K562 (cell line): ENCODE measurements around the gene RNF213. TPM values are rescaled to one million over a fixed set of nuclear protein-coding genes. Genes with fewer than 3 reads are reported as not detected.

Source experiments
- ATAC-seq: fragments of 200-7000 bp; cut with Tn5 transposase; 3 replicates; pipeline ENCODE4 v1.9.1; 2020; ENCODE audit warnings: moderate library complexity
- BruUV-seq: library from RNA; stranded (reverse); fragments of 400-500 nt; replicated peaks from 2 replicates; lab custom pipeline; 2021; lab: Mats Ljungman, UMichigan
- CTCF ChIA-PET: fragments of 300-600 bp; formaldehyde crosslinking; extraction: SDS; loops from one replicate; lab custom pipeline; 2021; ENCODE audit warnings: low intra/inter-chr PET ratio; lab: Yijun Ruan, JAX
- POLR2A ChIA-PET: fragments of 300-600, 350-650 bp; sonication (Branson Sonifier 250); formaldehyde crosslinking; extraction: SDS; loops from one replicate; lab custom pipeline; 2021; ENCODE audit warnings: antibody characterized with exemption, inconsistent platforms; lab: Yijun Ruan, JAX
- DNase-seq, 4 experiments: peaks; one replicate each; pipeline versions ENCODE4 v3.0.0 to v3.0.0-alpha.2; 2011 to 2018; ENCODE audit warnings: low spot score in 3 of 4, mixed read lengths in 3 of 4; ENCODE audit errors: extremely low read depth in 1 of 4
- FAIRE-seq: peaks from 2 replicates; lab custom pipeline; 2011; peaks lifted over from hg19 to GRCh38; lab: Jason Lieb, UNC
- H2AFZ ChIP-seq: 2 replicates; pipeline ENCODE4 v1.6.0; 2011; ENCODE audit warnings: low read depth, low read length, control low read depth, inconsistent platforms
- H3K27ac ChIP-seq: fragments of 200-600 bp; 3 replicates; pipeline ENCODE4 v1.8.0; 2011; ENCODE audit warnings: low read depth, mild to moderate bottlenecking, control low read depth, inconsistent platforms, low read length, moderate library complexity, mixed read lengths; ENCODE audit errors: extremely low read depth
- H3K27me3 ChIP-seq, 2 experiments: fragments of 300-600 bp in 1 of 2; 2 replicates in 1 of 2; 3 replicates in 1 of 2; pipeline versions ENCODE4 v1.6.0 to v1.8.0; 2011; ENCODE audit warnings: inconsistent platforms in 2 of 2, low read length in 2 of 2, mild to moderate bottlenecking in 1 of 2, mixed read lengths in 1 of 2, moderate library complexity in 1 of 2; ENCODE audit not compliant: control insufficient read depth in 2 of 2, insufficient read depth in 2 of 2
- H3K36me3 ChIP-seq: fragments of 300-600 bp; 3 replicates; pipeline ENCODE4 v1.8.0; 2011; ENCODE audit warnings: mild to moderate bottlenecking, low read length, inconsistent platforms; ENCODE audit not compliant: control insufficient read depth, insufficient read depth
- H3K4me1 ChIP-seq, 2 experiments: fragments of 200-600 bp in 1 of 2; replicated peaks in 1 of 2; 2 replicates in 1 of 2; 3 replicates in 1 of 2; pipeline versions ENCODE4 v1.5.1 to v1.8.0; 2011; ENCODE audit warnings: inconsistent platforms in 2 of 2, low read length in 2 of 2, mild to moderate bottlenecking in 1 of 2, mixed read lengths in 1 of 2, moderate library complexity in 1 of 2; ENCODE audit not compliant: control insufficient read depth in 2 of 2, insufficient read depth in 2 of 2
- H3K4me2 ChIP-seq: 2 replicates; pipeline ENCODE4 v1.6.1; 2011; ENCODE audit warnings: low read length, control low read depth, inconsistent platforms, mixed read lengths; ENCODE audit not compliant: insufficient read depth
- H3K4me3 ChIP-seq: fragments of 200-600 bp; sonication (generic), shearing (Covaris generic); 2 replicates; pipeline ENCODE4 v1.5.1; 2016; ENCODE audit warnings: control low read depth, inconsistent platforms
- H3K79me2 ChIP-seq: fragments of 200-600 bp; 3 replicates; pipeline ENCODE4 v1.8.0; 2011; ENCODE audit warnings: low read length, inconsistent platforms; ENCODE audit not compliant: control insufficient read depth, insufficient read depth
- H3K9ac ChIP-seq, 2 experiments: 2 replicates each; pipeline versions ENCODE4 v1.6.0 to v1.6.1; 2011; ENCODE audit warnings: low read depth in 2 of 2, low read length in 2 of 2, control low read depth in 1 of 2, inconsistent platforms in 1 of 2, mild to moderate bottlenecking in 1 of 2, mixed read lengths in 1 of 2; ENCODE audit not compliant: insufficient read depth in 1 of 2
- H3K9me1 ChIP-seq: one replicate; pipeline ENCODE4 v1.6.0; 2011; ENCODE audit warnings: inconsistent platforms, mild to moderate bottlenecking, low read length, moderate library complexity; ENCODE audit not compliant: control insufficient read depth, insufficient read depth
- H3K9me3 ChIP-seq: replicated peaks from 2 replicates; pipeline ENCODE4 v1.5.1; 2011; ENCODE audit warnings: low read depth, low read length, inconsistent platforms; ENCODE audit not compliant: control insufficient read depth, insufficient read depth
- H4K20me1 ChIP-seq: replicated peaks from 2 replicates; pipeline ENCODE4 v1.6.1; 2011; ENCODE audit warnings: low read length, inconsistent platforms, mixed read lengths; ENCODE audit not compliant: control insufficient read depth, insufficient read depth
- ADNP ChIP-seq: fragments of 200-800 bp; sonication (Bioruptor generic); IDR thresholded peaks from 2 replicates; pipeline ENCODE4 v1.6.1; 2016; ENCODE audit warnings: missing genetic modification characterization, missing compliant biosample characterization
- BRCA1 ChIP-seq, 2 experiments: fragments of 450-650 bp in 1 of 2; sonication (generic) in 1 of 2; formaldehyde crosslinking in 1 of 2; IDR thresholded peaks; 2 replicates each; pipeline versions ENCODE4 v1.5.0 to v1.6.1; 2017 to 2020; ENCODE audit warnings: mild to moderate bottlenecking in 1 of 2, missing genetic modification reagents in 1 of 2
- ID3 ChIP-seq, 2 experiments: fragments of 250-450 bp in 1 of 2; fragments of 450-650 bp in 1 of 2; sonication (Bioruptor Pico) in 1 of 2; IDR thresholded peaks; 2 replicates each; pipeline versions ENCODE4 v1.6.1 to v1.8.0; 2016 to 2021; ENCODE audit warnings: mild to moderate bottlenecking in 2 of 2, moderate library complexity in 2 of 2, missing compliant biosample characterization in 1 of 2, missing genetic modification characterization in 1 of 2
- MEF2D ChIP-seq: conservative IDR thresholded peaks from 2 replicates; pipeline ENCODE4 v1.6.1; 2016; ENCODE audit warnings: low read depth, missing genetic modification characterization, missing compliant biosample characterization
- MYNN ChIP-seq, 2 experiments: sonication (generic); formaldehyde crosslinking in 1 of 2; IDR thresholded peaks; 2 replicates each; pipeline versions ENCODE4 v1.5.0 to v1.6.1; 2016 to 2020; ENCODE audit warnings: antibody characterized with exemption in 1 of 2, missing genetic modification reagents in 1 of 2
- SIN3A ChIP-seq, 2 experiments: fragments of 150-350 bp in 1 of 2; IDR thresholded peaks; 2 replicates each; pipeline ENCODE4 v1.6.1; 2011 to 2016; ENCODE audit warnings: borderline replicate concordance in 2 of 2, low read depth in 2 of 2, low read length in 2 of 2, mild to moderate bottlenecking in 2 of 2, moderate library complexity in 2 of 2; ENCODE audit not compliant: control insufficient read depth in 1 of 2
- TEAD4 ChIP-seq, 2 experiments: sonication (generic) in 1 of 2; formaldehyde crosslinking in 1 of 2; IDR thresholded peaks; 2 replicates each; pipeline versions ENCODE4 v1.6.1 to v1.8.0; 2012 to 2022; ENCODE audit warnings: borderline replicate concordance in 1 of 2, inconsistent platforms in 1 of 2, low read length in 1 of 2, mild to moderate bottlenecking in 1 of 2, missing genetic modification reagents in 1 of 2
- ZKSCAN3 ChIP-seq: fragments of 250-450 bp; sonication (Bioruptor Pico); IDR thresholded peaks from 2 replicates; pipeline ENCODE4 v1.4.0; 2020
- WGBS: fragments of 100-300 bp; shearing (Covaris generic); methylation state at CpG from one replicate; pipeline ENCODE4 v1.1.6; 2016; ENCODE audit warnings: low coverage, mixed read lengths; ENCODE audit not compliant: insufficient coverage; ENCODE audit errors: missing lambda C conversion rate; 5-methylcytosine and 5-hydroxymethylcytosine counted together
- in situ Hi-C: fragments of 300-500 bp; cut with MboI; formaldehyde crosslinking; loops from 4 replicates; pipeline ENCODE4 v1.15.0; 2018; ENCODE audit warnings: inconsistent platforms, mixed read lengths
- intact Hi-C: fragments of 100-400 bp; cut with micrococcal nuclease; formaldehyde crosslinking; loops from 2 replicates; pipeline ENCODE4 v1.14.2; 2022
- polyA plus RNA-seq, 8 experiments: library from polyadenylated mRNA; depleted of rRNA in 4 of 8; stranded (reverse) in 5 of 8; unstranded in 3 of 8; fragments of >200 nt; fragmentation: Nextera tagmentation in 2 of 8; fragmentation: Illumina TruSeq in 1 of 8; extraction: Ambion mirVana in 2 of 8; extraction: Trizol in 1 of 8; gene quantifications; 2 replicates each; pipeline versions ENCODE4 v1.2.1 to v1.2.3, GENCODE V29; 2011 to 2014; ENCODE audit warnings: inconsistent platforms in 1 of 8, missing spikeins in 1 of 8
- total RNA-seq, 7 experiments: library from RNA; depleted of rRNA in 6 of 7; stranded (reverse); fragments of >200 nt in 6 of 7; fragmentation: Illumina TruSeq in 2 of 7; extraction: Trizol in 2 of 7; gene quantifications; 2 replicates each; pipeline versions ENCODE4 v1.2.1 to v1.2.3, GENCODE V29; 2011 to 2021; ENCODE audit warnings: low replicate concordance in 1 of 7
- TF ChIP-seq, protein P1 (sequence below): fragments of 450-650 bp; IDR thresholded peaks from 2 replicates; pipeline ENCODE4 v1.6.1; 2018; ENCODE audit warnings: mild to moderate bottlenecking, low read depth; ENCODE audit not compliant: partially characterized antibody
- TF ChIP-seq, protein P2 (sequence below): IDR thresholded peaks from 3 replicates; pipeline ENCODE4 v1.6.1; 2011; ENCODE audit warnings: borderline replicate concordance, mild to moderate bottlenecking, moderate library complexity; ENCODE audit not compliant: insufficient read length; ENCODE audit errors: extremely low read depth

The RNF213 gene
- total and polyA plus RNA-seq, 9 of the 15 experiments (the other 6 are each of a cell fraction or from before 2014, with no cell fraction given) = 5.3 to 33.6 (median 17.9) TPM

DNA sequence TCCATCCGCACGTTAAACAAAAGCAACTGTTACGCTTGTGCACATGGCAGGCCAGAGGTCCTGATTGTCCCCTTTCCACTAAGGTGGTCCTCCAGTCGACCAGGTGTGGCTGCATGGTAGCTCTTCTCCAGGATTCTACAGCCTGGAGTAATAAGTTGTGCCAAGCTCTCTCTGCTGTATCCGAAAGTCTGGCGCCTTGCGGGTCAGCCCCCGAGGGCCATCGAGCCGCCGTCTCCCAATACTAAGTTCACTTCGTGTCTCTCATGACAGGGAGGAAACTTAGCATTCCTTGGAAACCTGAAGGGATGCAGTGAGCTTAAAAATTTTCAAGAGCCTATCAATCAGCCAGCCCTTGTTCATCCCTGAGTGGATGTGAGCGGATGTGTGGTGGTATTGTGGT, 149.0 kb downstream of the RNF213 start:
- CTCF ChIA-PET = no interaction called here
- Histone ChIP-seq H3K9me3 (no peaks in the 10 kb centered on the region), H4K20me1 (no peaks in the 10 kb centered on the region), H3K36me3 (no peaks in the 10 kb centered on the region), H3K9ac (no peak overlapping the region), H3K27me3 (peaks cover 23 to 36% of the 10 kb centered on the region in 2 experiments), H3K9me1 (no peaks in the 10 kb centered on the region), H3K4me2 (no peak overlapping the region), H3K27ac (no peak overlapping the region), H3K79me2 (no peaks in the 10 kb centered on the region), H2AFZ (no peak overlapping the region), H3K4me3 (no peak overlapping the region), H3K4me1 (peaks cover 0 to 6% of the 10 kb centered on the region in 2 experiments; a peak in 3 of 5 replicates)
- FAIRE-seq (no peak), DNase-seq (no peak), ATAC-seq (no peak)
- intact Hi-C loops = loop anchor here (5.0 kb wide), 1 partner anchor 212 kb away; no protein-coding TSS in a partner anchor
- no TSS peak for BruUV-seq
- in situ Hi-C loops = no loop called here
- WGBS = 82% methylated on average over 9 of the region's 13 CpGs
- POLR2A ChIA-PET = interaction anchor here (0.7 to 1.1 kb wide), 2 partner anchors 45 to 452 kb away, joined by 3 to 4 read pairs; no protein-coding TSS in a partner anchor
- no peak for TF ChIP-seq MYNN (IDR thresholded peaks at IDR 0.05)
- no peak for TF ChIP-seq MYNN (CRISPR knock-in tag; IDR thresholded peaks at IDR 0.05)
- TF ChIP-seq SIN3A (IDR thresholded peaks at IDR 0.05; ENCODE audit: borderline replicate concordance in 2 of 2, control insufficient read depth in 1 of 2, low read depth in 2 of 2, low read length in 2 of 2) = no peak
- no peak for TF ChIP-seq ZKSCAN3 (CRISPR knock-in tag)
- TF ChIP-seq MEF2D (tag) = no peak
- no peak for TF ChIP-seq ADNP
- TF ChIP-seq, protein P1, sequence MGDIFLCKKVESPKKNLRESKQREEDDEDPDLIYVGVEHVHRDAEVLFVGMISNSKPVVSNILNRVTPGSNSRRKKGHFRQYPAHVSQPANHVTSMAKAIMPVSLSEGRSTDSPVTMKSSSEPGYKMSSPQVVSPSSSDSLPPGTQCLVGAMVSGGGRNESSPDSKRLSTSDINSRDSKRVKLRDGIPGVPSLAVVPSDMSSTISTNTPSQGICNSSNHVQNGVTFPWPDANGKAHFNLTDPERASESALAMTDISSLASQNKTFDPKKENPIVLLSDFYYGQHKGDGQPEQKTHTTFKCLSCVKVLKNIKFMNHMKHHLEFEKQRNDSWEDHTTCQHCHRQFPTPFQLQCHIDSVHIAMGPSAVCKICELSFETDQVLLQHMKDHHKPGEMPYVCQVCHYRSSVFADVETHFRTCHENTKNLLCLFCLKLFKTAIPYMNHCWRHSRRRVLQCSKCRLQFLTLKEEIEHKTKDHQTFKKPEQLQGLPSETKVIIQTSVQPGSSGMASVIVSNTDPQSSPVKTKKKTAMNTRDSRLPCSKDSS = no peak
- TF ChIP-seq BRCA1 (IDR thresholded peaks at IDR 0.05) = no peak
- TF ChIP-seq BRCA1 (CRISPR knock-in tag; IDR thresholded peaks at IDR 0.05) = no peak
- no peak for TF ChIP-seq TEAD4 (IDR thresholded peaks at IDR 0.05; ENCODE audit: low read length)
- TF ChIP-seq TEAD4 (CRISPR knock-in tag; IDR thresholded peaks at IDR 0.05; ENCODE audit: borderline replicate concordance) = no peak
- no peak for TF ChIP-seq ID3 (CRISPR knock-in tag; IDR thresholded peaks at IDR 0.05)
- TF ChIP-seq ID3 (tag; IDR thresholded peaks at IDR 0.05) = no peak
- TF ChIP-seq, protein P2, sequence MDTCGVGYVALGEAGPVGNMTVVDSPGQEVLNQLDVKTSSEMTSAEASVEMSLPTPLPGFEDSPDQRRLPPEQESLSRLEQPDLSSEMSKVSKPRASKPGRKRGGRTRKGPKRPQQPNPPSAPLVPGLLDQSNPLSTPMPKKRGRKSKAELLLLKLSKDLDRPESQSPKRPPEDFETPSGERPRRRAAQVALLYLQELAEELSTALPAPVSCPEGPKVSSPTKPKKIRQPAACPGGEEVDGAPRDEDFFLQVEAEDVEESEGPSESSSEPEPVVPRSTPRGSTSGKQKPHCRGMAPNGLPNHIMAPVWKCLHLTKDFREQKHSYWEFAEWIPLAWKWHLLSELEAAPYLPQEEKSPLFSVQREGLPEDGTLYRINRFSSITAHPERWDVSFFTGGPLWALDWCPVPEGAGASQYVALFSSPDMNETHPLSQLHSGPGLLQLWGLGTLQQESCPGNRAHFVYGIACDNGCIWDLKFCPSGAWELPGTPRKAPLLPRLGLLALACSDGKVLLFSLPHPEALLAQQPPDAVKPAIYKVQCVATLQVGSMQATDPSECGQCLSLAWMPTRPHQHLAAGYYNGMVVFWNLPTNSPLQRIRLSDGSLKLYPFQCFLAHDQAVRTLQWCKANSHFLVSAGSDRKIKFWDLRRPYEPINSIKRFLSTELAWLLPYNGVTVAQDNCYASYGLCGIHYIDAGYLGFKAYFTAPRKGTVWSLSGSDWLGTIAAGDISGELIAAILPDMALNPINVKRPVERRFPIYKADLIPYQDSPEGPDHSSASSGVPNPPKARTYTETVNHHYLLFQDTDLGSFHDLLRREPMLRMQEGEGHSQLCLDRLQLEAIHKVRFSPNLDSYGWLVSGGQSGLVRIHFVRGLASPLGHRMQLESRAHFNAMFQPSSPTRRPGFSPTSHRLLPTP = no peak
